NCI-H1436 (cell line): ENCODE data around the gene TREM2.
A peak's percentile ranks its signal among the peaks of the same experiment; 100 is the strongest.

Experiments
- DNase-seq: peaks from one replicate; lab custom pipeline; 2025; lab: John Stamatoyannopoulos, UW

The TREM2 gene

DNA sequence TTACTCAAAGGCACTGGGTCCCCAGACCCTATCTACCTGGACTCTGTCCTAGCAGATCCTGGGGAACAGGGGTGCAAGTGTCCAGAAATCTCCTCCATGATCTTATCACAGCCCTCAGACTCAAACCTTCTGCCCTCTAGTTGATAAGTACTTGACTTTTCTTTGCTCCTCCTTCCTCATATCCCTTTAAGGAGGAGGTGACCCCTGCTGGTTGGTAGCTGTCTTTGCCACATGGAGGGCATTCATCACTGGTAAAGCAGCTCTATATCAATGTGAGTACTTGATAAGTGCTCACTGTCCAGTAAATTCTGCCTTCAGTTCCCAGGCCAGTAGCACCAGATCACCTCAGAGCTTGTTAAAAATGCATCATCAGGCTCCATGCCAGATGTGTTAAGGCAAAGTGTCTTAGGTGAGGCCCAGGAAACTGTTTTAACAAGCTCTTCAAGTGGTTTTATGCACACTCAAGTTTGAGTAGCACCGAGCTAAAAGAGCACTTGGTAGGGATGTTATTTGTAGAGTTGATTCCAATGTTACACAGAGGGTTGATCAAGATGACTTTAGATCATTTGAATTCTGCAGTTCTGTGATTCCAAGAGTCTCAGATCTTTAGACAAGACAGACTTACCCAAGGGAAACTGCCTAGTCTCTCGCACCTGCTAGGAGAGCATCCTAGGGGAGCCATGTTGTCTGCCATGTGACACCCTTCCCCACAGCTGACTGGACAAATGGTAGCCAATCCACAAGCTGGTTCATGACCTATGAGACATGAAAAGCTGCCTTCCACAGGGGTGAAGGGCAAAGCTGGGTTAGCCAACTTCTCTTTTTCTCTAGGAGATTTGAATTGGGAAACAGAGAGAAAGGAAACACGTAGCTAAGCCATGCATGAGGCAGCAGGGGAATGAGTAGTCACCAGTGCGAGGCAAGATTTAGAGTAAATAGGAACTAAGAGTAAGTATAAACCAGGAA, 19.4 kb upstream of the TREM2 start:
- peak; percentile 75 for DNase-seq

DNA sequence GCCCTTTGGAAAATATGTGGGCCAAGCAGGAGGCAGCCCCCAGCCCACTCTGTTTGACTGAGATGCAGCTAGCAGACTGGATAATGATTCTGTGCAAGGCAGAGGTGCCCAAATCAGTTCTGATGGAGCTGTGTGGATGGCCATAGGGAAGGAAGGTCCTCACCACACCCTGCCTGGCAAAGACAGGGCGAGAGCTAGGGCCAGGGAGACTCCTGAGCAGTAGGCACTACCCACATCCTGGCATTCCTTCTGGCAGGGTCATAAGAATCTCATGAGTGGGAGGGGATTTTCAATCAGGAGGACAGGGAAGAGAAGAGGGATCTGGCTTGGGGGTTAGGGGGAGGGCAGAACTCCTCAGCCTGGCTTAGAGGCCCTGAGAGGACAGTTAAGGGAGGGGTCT, 18.6 kb upstream of the TREM2 start:
- DNase-seq: no peak

- no peak for DNase-seq
Measured at GRCh38 chr6:41179163-41179562, 16.2 kb upstream of the TREM2 start.

GRCh38 chr6:41177695-41178094, 14.8 kb upstream of the TREM2 start:
- no peak for DNase-seq

DNA sequence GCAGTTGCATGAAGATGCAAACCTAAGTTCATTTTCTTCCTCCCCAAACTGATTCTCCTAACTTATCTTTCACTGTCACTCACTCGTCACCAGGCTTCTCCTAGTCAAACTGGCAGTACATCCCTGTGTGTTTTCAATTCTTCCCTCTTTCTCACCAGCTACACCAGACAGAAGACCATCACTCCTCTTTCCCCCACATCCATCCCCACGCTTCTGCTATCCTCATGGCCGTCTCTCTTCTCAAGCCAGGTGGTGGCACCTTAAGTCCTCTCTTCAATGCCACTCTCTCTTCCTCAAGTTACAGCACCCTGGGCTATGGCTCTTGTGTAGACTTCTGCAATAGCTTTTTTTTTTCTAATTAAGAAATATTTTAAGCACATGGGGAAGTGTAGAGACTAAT, 14.4 kb upstream of the TREM2 start:
- no peak for DNase-seq

DNA sequence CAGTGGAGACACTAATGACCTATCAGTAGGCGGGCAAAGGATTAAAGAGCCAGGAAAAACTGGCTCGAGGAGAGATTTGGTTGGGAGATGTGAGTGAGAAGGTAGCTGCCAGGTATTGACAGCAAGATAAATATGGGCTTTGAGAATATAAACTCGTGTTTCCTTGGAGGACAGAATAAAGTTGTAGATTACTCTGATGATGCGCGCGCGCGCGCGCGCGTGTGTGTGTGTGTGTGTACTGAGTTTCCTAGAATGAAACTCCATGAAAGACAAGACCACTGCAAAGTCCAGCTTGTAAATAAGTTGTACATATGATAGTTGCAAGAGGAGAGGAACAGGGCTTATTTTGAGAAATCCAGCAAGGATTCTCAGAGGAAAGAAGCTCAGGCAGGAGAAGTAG, 13.3 kb upstream of the TREM2 start:
- no peak for DNase-seq

DNA sequence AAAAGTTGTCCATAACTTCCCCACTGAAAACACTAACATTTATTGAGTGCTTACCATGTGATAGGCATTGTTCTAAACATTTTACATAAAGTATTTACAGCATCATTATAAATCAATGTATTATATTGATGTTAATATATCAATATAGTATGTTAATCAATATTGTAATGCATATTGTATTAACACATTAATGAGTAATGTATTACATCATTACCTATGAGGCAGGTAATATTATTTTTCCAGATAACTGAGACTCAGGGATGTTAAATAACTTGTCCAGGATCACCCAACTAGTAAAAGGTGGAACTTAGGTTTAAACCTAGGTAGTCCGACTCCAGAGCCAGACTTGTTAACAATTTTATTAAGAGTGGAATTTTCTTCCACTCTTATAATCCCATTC, 12.2 kb upstream of the TREM2 start:
- no peak for DNase-seq

- DNase-seq: no peak
Measured at GRCh38 chr6:41174610-41175009, 11.7 kb upstream of the TREM2 start.

DNA sequence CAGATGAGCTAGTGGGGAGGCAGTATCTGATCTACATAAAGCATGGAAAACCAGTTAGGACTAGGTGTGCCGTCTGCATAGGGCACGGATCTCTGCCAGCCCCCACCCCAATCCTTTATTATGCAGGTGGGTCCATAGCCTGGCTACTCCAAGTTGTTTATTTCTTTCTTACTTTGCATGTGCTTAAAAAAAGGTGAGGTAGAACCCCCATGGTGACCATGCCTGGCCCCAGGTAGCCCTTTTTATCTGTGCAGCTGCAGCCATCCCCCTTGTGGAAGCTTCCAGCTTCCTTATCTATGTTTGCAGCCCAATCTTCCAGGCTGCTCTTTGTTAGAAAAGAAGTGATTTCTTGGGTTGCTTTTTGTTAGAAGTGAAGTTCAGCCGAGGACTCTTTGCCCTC, 9.0 kb upstream of the TREM2 start:
- DNase-seq: no peak

GRCh38 chr6:41170547-41171160, 7.7 kb upstream of the TREM2 start:
- DNase-seq: no peak

GRCh38 chr6:41167173-41167963, 4.5 kb upstream of the TREM2 start:
- no peak for DNase-seq

- no peak for DNase-seq
Measured at GRCh38 chr6:41164551-41165120, 1.7 kb upstream of the TREM2 start.

GRCh38 chr6:41163419-41163717, 452 bp upstream of the TREM2 start:
- DNase-seq: no peak

- DNase-seq: no peak
Measured at GRCh38 chr6:41161851-41162552, 914 bp downstream of the TREM2 start.

DNA sequence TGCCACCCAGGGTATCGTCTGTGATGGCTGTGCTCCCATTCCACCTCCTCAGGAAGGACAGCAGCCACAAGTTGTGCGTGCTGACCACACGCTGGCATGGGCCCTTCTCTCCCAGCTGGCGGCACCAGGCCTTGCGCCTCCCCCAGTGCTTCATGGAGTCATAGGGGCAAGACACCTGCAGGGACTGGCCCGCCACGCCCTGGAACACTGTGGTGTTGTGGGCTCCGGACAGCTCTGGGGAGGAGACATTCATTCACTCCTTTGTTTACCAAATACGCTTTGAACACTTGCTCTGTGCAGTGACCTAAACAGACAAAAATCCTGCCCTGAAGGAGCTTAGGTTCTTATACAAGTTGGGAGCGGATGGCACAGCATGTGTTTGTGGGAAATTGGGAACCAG, 1.5 kb downstream of the TREM2 start:
- no peak for DNase-seq

GRCh38 chr6:41160933-41161332, 2.0 kb downstream of the TREM2 start:
- no peak for DNase-seq

GRCh38 chr6:41159415-41160082, 3.4 kb downstream of the TREM2 start:
- DNase-seq: peak; percentile 70

- no peak for DNase-seq
Measured at GRCh38 chr6:41157323-41157722, 5.6 kb downstream of the TREM2 start.

DNA sequence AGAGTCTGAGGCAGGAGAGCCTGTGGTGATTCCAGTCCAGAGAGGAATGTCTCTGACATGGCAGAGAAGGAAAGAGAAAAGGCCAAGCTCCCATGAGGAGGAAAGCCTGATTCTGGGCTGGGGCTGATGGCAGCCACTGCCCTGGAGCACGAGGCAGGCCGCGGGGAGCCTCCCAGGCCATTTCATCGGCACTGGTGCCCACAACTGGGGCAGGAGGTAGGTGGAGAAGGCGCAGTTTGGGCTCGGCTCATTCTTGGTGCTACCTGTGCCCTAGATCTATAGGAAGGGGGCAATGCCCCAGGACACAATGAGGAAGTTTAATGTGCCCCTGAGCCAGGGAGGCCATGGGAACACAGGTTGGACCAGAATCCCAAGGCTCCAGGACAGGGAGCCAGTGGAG, 6.1 kb downstream of the TREM2 start:
- DNase-seq: no peak

DNA sequence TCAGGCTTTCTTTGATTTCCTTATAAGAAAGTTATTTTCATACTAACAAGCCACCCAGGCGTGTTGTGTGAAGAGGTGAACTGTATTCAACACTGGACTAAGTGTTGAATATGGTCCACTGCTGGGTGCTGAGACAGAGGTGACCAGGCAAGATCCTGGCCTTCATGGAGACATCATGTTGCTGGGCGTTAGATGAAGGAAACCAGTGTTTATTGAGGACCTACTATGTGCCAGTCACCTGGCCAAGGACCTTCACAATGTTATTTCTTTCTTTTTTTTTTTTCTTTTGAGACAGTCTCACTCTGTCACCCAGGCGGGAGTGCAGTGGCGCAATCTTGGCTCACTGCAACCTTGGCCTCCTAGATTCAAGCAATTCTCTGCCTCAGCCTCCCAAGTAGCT, 6.9 kb downstream of the TREM2 start:
- no peak for DNase-seq

DNA sequence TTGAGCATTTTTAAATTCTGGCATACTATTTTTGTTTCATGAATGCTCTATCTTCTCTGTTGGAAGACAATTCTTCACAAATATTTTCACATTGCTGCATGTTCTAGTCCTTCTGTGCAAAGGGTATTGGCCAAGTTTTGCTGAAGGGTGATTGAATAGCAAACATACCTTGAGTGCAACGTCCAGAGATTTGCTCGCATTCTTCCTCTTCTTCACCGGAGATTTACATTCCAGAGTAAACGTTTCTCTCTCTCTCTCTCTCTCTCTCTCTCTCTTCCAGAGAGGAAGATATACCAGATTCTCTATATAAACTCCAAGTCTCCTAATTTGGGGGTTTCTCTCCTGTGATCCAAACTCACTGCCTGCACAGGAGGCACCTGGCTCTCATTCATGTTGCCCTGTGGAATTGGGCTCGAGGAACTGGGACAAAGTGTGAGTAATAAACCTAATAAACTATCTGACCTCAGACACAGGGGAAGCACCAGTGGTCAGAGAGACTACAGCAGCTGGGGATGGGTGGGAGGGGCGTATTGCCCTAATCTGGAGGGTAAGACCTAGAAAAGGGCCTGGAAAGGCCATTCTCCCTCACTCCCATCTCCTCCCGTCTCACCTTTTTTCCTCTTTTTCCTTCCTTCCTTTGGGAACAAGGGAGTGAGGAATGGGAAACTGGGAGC, 7.6 kb downstream of the TREM2 start:
- DNase-seq: no peak
